ENCODE measurements around the gene KCNMA1. TPM values are rescaled to one million over a fixed set of nuclear protein-coding genes. Genes with fewer than 3 reads are reported as not detected.

KCNMA1 gene
- total RNA-seq, 2 donors from 2014 or later, result 168 to 188 TPM

DNA sequence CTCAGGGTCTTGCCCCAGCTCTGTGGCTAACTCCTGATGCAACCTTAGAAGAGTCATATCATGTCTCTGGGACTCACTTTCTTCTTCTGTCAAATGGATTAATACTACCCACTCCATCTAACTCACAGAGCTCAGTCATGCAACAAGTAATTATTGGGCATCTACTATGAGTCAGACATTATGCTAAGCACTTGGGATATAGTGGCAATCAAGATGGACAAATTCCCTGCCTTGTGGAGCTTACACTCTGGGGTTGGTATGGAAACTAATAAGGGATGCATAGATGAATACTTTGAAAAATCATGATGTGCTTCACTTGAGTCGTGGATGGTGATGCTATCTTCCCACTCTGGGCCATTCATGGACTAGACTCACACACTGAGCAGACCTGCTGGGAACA, 88.9 kb downstream of the KCNMA1 start:
- ATAC-seq (ENCODE audit: insufficient number of reproducible peaks, low FRiP score, low read depth), result no peak
- H3K4me1 ChIP-seq (ENCODE audit: control insufficient read depth in 1 of 2, low read depth in 2 of 2), result peaks cover 59 to 90% of the 10 kb centered on the region in 2 donors
- no peak overlapping the region for H3K4me3 ChIP-seq

GRCh38 chr10:77548157-77548556, 89.5 kb downstream of the KCNMA1 start:
- H3K4me1 ChIP-seq (ENCODE audit: control insufficient read depth in 1 of 2, low read depth in 2 of 2), result peaks cover 54 to 85% of the 10 kb centered on the region in 2 donors

More for the DNA sequence above, 88.9 kb downstream of the KCNMA1 start:
- DNase-seq (ENCODE audit: low spot score), result no peak
- no peaks in the 10 kb centered on the region for H3K27me3 ChIP-seq (replicated peaks; ENCODE audit: insufficient read depth)
- TF ChIP-seq, protein P1, sequence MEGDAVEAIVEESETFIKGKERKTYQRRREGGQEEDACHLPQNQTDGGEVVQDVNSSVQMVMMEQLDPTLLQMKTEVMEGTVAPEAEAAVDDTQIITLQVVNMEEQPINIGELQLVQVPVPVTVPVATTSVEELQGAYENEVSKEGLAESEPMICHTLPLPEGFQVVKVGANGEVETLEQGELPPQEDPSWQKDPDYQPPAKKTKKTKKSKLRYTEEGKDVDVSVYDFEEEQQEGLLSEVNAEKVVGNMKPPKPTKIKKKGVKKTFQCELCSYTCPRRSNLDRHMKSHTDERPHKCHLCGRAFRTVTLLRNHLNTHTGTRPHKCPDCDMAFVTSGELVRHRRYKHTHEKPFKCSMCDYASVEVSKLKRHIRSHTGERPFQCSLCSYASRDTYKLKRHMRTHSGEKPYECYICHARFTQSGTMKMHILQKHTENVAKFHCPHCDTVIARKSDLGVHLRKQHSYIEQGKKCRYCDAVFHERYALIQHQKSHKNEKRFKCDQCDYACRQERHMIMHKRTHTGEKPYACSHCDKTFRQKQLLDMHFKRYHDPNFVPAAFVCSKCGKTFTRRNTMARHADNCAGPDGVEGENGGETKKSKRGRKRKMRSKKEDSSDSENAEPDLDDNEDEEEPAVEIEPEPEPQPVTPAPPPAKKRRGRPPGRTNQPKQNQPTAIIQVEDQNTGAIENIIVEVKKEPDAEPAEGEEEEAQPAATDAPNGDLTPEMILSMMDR (IDR thresholded peaks at IDR 0.05), result no peak
- H3K27ac ChIP-seq, result peak overlapping the region; percentile 71 to 72
- no peaks in the 10 kb centered on the region for H3K36me3 ChIP-seq
- H3K9me3 ChIP-seq, result no peaks in the 10 kb centered on the region

DNA sequence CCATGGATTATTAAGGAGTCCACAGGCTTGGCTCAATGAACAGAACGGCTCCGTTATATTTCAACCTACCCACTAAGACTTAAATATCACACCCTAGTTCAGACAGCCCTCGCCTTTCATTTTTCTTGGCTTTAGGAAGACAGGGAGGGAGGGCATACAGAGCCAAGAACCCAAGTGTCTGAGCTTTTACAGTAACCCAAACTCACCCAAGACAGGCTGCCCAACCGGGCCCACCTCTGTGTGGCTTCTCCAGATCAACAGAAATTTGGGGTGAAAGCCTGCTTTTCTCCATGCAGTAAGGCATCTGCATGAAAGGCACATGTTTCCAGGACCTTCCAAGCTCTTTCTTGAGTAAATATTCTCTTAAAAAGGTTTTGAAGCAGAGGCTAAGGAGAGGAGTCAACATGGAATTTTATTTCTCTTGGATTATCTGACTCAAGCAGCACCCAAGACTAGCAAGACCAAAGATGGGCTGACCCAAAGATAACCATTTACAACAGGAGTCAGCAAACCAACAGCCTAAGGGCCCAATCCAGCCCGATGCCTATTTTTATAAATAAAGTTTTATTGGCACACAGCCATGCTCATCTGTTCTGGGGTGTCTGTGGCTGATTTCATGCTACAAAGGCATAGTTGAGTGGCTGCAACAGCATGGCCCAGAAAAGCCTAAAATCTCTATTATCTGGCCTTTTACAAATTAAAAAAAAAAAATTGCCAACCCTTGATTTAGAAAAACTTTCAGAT, 90.1 kb downstream of the KCNMA1 start:
- TF ChIP-seq, protein P1 (IDR thresholded peaks at IDR 0.05), result no peak
- Histone ChIP-seq H3K4me1 (ENCODE audit: control insufficient read depth in 1 of 2, low read depth in 2 of 2) (peaks cover 49 to 78% of the 10 kb centered on the region in 2 donors), H3K4me3 (no peak overlapping the region), H3K36me3 (no peaks in the 10 kb centered on the region), H3K27me3 (replicated peaks; ENCODE audit: insufficient read depth) (no peaks in the 10 kb centered on the region), H3K9me3 (no peaks in the 10 kb centered on the region), H3K27ac (peak overlapping the region; percentile 56 to 65)
- no peak for ATAC-seq (ENCODE audit: insufficient number of reproducible peaks, low FRiP score, low read depth)
- DNase-seq (ENCODE audit: low spot score), result no peak

More at GRCh38 chr10:77548157-77548556, 89.5 kb downstream of the KCNMA1 start:
- Histone ChIP-seq H3K27ac (no peak overlapping the region), H3K4me3 (no peak overlapping the region), H3K36me3 (no peaks in the 10 kb centered on the region), H3K27me3 (replicated peaks; ENCODE audit: insufficient read depth) (no peaks in the 10 kb centered on the region), H3K9me3 (no peaks in the 10 kb centered on the region)
- TF ChIP-seq, protein P1 (IDR thresholded peaks at IDR 0.05), result no peak
- DNase-seq (ENCODE audit: low spot score) (no peak), ATAC-seq (ENCODE audit: insufficient number of reproducible peaks, low FRiP score, low read depth) (no peak)

DNA sequence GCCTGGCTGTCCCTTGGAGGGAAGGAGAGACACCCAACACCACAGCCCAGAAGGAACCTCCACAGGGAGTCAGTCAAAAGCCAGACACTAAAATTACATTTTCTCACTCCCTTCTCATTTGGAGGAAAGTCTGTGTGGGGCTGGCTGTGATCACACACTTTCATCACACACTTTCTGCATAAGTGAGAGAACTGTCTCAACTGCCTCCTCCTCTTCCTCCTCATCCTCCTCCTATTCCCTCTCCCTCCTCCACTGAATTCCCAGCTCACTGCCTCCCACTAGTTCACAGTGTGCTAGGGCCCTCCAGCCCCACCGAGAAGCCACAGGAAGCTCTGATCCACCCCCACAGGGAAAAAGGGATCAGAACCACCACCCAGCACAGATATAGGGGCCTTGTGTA, 91.6 kb downstream of the KCNMA1 start:
- Histone ChIP-seq H3K4me3 (no peak overlapping the region), H3K9me3 (no peaks in the 10 kb centered on the region), H3K27me3 (replicated peaks; ENCODE audit: insufficient read depth) (no peaks in the 10 kb centered on the region), H3K27ac (peak overlapping the region; percentile 56 to 65), H3K4me1 (ENCODE audit: control insufficient read depth in 1 of 2, low read depth in 2 of 2) (peaks cover 42 to 70% of the 10 kb centered on the region in 2 donors), H3K36me3 (no peaks in the 10 kb centered on the region)
- no peak for DNase-seq (ENCODE audit: low spot score)
- TF ChIP-seq, protein P1 (IDR thresholded peaks at IDR 0.05), result no peak
- no peak for ATAC-seq (ENCODE audit: insufficient number of reproducible peaks, low FRiP score, low read depth)

- H3K36me3 ChIP-seq, result no peaks in the 10 kb centered on the region
- peaks cover 38 to 66% of the 10 kb centered on the region in 2 donors for H3K4me1 ChIP-seq (ENCODE audit: control insufficient read depth in 1 of 2, low read depth in 2 of 2)
- no peaks in the 10 kb centered on the region for H3K27me3 ChIP-seq (replicated peaks; ENCODE audit: insufficient read depth)
- no peak for DNase-seq (ENCODE audit: low spot score)
- no peaks in the 10 kb centered on the region for H3K9me3 ChIP-seq
- peak overlapping the region; percentile 56 to 65 for H3K27ac ChIP-seq
- TF ChIP-seq, protein P1 (IDR thresholded peaks at IDR 0.05), result no peak
- no peak overlapping the region for H3K4me3 ChIP-seq
- no peak for ATAC-seq (ENCODE audit: insufficient number of reproducible peaks, low FRiP score, low read depth)
These were observed 92.0 kb downstream of the KCNMA1 start for GRCh38 chr10:77545585-77545984.
